ENCODE measurements around the gene CEP85.

The CEP85 gene

DNA sequence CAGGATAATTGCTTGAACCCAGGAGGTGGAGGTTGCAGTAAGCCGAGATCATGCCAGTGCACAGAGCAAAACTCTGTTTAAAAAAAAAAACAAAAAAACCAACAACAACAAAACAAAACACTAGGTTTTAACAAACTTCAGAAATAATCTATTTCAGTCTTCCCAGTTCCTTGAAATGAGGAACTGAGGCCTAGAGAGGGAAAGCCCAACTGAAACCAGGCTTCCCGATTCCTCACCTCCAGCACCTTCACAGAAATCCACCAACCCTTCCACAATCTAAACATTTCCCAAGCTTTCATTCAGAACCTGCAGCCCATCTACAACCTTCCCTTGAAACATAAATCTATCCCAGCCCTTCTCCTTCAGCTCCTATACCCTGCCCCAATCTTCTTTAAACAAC is 83.1 kb downstream of the CEP85 start:
- TF ChIP-seq TAF1 (IDR thresholded peaks at IDR 0.05; ENCODE audit: borderline replicate concordance, insufficient read depth, low read length) (no peak), SIN3A (IDR thresholded peaks at IDR 0.05; ENCODE audit: borderline replicate concordance, insufficient read depth, low read length) (no peak), POLR2AphosphoS5 (IDR thresholded peaks at IDR 0.05; ENCODE audit: low read depth, low read length) (no peak), FOXP2 (optimal IDR thresholded peaks at IDR 0.05; ENCODE audit: borderline replicate concordance, extremely low read depth, extremely low read length, insufficient read depth) (no peak)
- TF ChIP-seq, protein P1, sequence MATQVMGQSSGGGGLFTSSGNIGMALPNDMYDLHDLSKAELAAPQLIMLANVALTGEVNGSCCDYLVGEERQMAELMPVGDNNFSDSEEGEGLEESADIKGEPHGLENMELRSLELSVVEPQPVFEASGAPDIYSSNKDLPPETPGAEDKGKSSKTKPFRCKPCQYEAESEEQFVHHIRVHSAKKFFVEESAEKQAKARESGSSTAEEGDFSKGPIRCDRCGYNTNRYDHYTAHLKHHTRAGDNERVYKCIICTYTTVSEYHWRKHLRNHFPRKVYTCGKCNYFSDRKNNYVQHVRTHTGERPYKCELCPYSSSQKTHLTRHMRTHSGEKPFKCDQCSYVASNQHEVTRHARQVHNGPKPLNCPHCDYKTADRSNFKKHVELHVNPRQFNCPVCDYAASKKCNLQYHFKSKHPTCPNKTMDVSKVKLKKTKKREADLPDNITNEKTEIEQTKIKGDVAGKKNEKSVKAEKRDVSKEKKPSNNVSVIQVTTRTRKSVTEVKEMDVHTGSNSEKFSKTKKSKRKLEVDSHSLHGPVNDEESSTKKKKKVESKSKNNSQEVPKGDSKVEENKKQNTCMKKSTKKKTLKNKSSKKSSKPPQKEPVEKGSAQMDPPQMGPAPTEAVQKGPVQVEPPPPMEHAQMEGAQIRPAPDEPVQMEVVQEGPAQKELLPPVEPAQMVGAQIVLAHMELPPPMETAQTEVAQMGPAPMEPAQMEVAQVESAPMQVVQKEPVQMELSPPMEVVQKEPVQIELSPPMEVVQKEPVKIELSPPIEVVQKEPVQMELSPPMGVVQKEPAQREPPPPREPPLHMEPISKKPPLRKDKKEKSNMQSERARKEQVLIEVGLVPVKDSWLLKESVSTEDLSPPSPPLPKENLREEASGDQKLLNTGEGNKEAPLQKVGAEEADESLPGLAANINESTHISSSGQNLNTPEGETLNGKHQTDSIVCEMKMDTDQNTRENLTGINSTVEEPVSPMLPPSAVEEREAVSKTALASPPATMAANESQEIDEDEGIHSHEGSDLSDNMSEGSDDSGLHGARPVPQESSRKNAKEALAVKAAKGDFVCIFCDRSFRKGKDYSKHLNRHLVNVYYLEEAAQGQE (IDR thresholded peaks at IDR 0.05; ENCODE audit: insufficient read depth in 1 of 2, low read depth in 2 of 2, low read length in 2 of 2), result no peak

- no peak for TF ChIP-seq TAF1 (IDR thresholded peaks at IDR 0.05; ENCODE audit: borderline replicate concordance, insufficient read depth, low read length)
- TF ChIP-seq, protein P1 (IDR thresholded peaks at IDR 0.05; ENCODE audit: insufficient read depth in 1 of 2, low read depth in 2 of 2, low read length in 2 of 2), result no peak
- no peak for TF ChIP-seq POLR2AphosphoS5 (IDR thresholded peaks at IDR 0.05; ENCODE audit: low read depth, low read length)
- TF ChIP-seq SIN3A (IDR thresholded peaks at IDR 0.05; ENCODE audit: borderline replicate concordance, insufficient read depth, low read length), result no peak
- TF ChIP-seq FOXP2 (optimal IDR thresholded peaks at IDR 0.05; ENCODE audit: borderline replicate concordance, extremely low read depth, extremely low read length, insufficient read depth), result no peak
Measured at GRCh38 chr1:26317612-26318337, 83.8 kb downstream of the CEP85 start, which contains the start of gene CD52. Gene CD52 (plus strand): TSS chr1:26317958. CDS start chr1:26318018, 60 bp downstream.

- TF ChIP-seq SIN3A (IDR thresholded peaks at IDR 0.05; ENCODE audit: borderline replicate concordance, insufficient read depth, low read length) (no peak), TAF1 (IDR thresholded peaks at IDR 0.05; ENCODE audit: borderline replicate concordance, insufficient read depth, low read length) (no peak), FOXP2 (optimal IDR thresholded peaks at IDR 0.05; ENCODE audit: borderline replicate concordance, extremely low read depth, extremely low read length, insufficient read depth) (no peak), POLR2AphosphoS5 (IDR thresholded peaks at IDR 0.05; ENCODE audit: low read depth, low read length) (no peak)
- TF ChIP-seq, protein P1 (IDR thresholded peaks at IDR 0.05; ENCODE audit: insufficient read depth in 1 of 2, low read depth in 2 of 2, low read length in 2 of 2), result no peak
Measured at GRCh38 chr1:26318338-26319064, 84.5 kb downstream of the CEP85 start.

GRCh38 chr1:26320896-26321295 is 86.9 kb downstream of the CEP85 start:
- TF ChIP-seq SIN3A (IDR thresholded peaks at IDR 0.05; ENCODE audit: borderline replicate concordance, insufficient read depth, low read length), result no peak
- no peak for TF ChIP-seq TAF1 (IDR thresholded peaks at IDR 0.05; ENCODE audit: borderline replicate concordance, insufficient read depth, low read length)
- no peak for TF ChIP-seq POLR2AphosphoS5 (IDR thresholded peaks at IDR 0.05; ENCODE audit: low read depth, low read length)
- TF ChIP-seq, protein P1 (IDR thresholded peaks at IDR 0.05; ENCODE audit: insufficient read depth in 1 of 2, low read depth in 2 of 2, low read length in 2 of 2), result no peak
- no peak for TF ChIP-seq FOXP2 (optimal IDR thresholded peaks at IDR 0.05; ENCODE audit: borderline replicate concordance, extremely low read depth, extremely low read length, insufficient read depth)

All from PFSK-1 (cell line).